ENCODE results near the gene IVD. TPM values are rescaled to one million over a fixed set of nuclear protein-coding genes. Genes with fewer than 3 reads are reported as not detected.
A peak's percentile ranks its signal among the peaks of the same experiment; 100 is the strongest.

IVD gene
- total RNA-seq, 1 donor from 2014 or later, result 12.4 TPM

DNA sequence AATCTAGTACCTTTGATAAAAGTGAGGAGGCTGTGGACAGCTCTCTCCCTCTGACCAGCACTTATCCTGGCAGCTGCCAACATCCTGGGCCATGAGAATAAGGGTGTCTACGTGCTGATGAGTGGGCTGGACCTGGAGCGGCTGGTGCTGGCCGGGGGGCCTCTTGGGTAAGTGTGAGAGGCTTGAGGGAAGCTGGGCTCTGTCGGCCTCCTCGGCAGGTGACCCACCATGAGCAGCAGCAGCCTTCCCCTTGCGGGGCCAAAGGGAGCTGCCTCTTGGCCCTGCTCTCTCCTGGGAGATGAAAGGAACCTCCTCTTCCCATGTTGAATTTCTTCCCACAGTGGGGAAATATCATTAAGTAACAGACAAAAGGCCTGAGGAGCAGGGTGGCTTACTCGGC is 9.2 kb downstream of the IVD start:
- Histone ChIP-seq H3K4me3 (ENCODE audit: low read depth, low read length) (no peak overlapping the region), H3K27me3 (ENCODE audit: control insufficient read depth, insufficient read depth, low read length) (no peaks in the 10 kb centered on the region), H3K36me3 (ENCODE audit: control insufficient read depth, insufficient read depth, low read length) (peaks cover 17% of the 10 kb centered on the region)
- no peak for DNase-seq (ENCODE audit: low read depth)
- no peak for FAIRE-seq
- TF ChIP-seq CTCF (IDR thresholded peaks at IDR 0.05; ENCODE audit: insufficient read depth, low read length, severe bottlenecking), result no peak

DNA sequence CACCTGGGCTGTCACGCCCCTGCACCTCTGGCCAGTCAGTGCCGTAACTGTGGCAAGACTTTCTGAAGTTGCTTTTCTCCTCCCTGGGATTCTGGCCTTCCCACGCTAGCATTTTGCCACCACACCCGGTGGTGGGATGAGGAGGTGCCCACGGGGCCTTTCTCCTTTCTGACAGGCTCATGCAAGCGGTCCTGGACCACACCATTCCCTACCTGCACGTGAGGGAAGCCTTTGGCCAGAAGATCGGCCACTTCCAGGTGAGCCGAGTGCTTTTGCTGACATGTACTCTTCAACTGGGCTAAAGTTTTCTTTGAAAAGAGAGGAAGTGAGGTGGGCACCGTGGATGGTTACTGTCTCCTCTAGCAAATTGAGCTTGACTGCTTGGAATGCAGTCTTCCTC is 9.6 kb downstream of the IVD start:
- FAIRE-seq, result no peak
- H3K4me3 ChIP-seq (ENCODE audit: low read depth, low read length), result no peak overlapping the region
- TF ChIP-seq CTCF (IDR thresholded peaks at IDR 0.05; ENCODE audit: insufficient read depth, low read length, severe bottlenecking), result no peak
- H3K36me3 ChIP-seq (ENCODE audit: control insufficient read depth, insufficient read depth, low read length), result peaks cover 17% of the 10 kb centered on the region
- H3K27me3 ChIP-seq (ENCODE audit: control insufficient read depth, insufficient read depth, low read length), result no peaks in the 10 kb centered on the region
- no peak for DNase-seq (ENCODE audit: low read depth)

GRCh38 chr15:40416056-40416455 is 10.5 kb downstream of the IVD start:
- FAIRE-seq, result no peak
- H3K36me3 ChIP-seq (ENCODE audit: control insufficient read depth, insufficient read depth, low read length), result peaks cover 17% of the 10 kb centered on the region
- H3K27me3 ChIP-seq (ENCODE audit: control insufficient read depth, insufficient read depth, low read length), result no peaks in the 10 kb centered on the region
- no peak for TF ChIP-seq CTCF (IDR thresholded peaks at IDR 0.05; ENCODE audit: insufficient read depth, low read length, severe bottlenecking)
- no peak for DNase-seq (ENCODE audit: low read depth)
- H3K4me3 ChIP-seq (ENCODE audit: low read depth, low read length), result no peak overlapping the region

- H3K4me3 ChIP-seq (ENCODE audit: low read depth, low read length), result no peak overlapping the region
- FAIRE-seq, result no peak
- peaks cover 9% of the 10 kb centered on the region for H3K36me3 ChIP-seq (ENCODE audit: control insufficient read depth, insufficient read depth, low read length)
- DNase-seq (ENCODE audit: low read depth), result no peak
- TF ChIP-seq CTCF (IDR thresholded peaks at IDR 0.05; ENCODE audit: insufficient read depth, low read length, severe bottlenecking), result no peak
- no peaks in the 10 kb centered on the region for H3K27me3 ChIP-seq (ENCODE audit: control insufficient read depth, insufficient read depth, low read length)
Measured at GRCh38 chr15:40418126-40418525, 12.5 kb downstream of the IVD start.

DNA sequence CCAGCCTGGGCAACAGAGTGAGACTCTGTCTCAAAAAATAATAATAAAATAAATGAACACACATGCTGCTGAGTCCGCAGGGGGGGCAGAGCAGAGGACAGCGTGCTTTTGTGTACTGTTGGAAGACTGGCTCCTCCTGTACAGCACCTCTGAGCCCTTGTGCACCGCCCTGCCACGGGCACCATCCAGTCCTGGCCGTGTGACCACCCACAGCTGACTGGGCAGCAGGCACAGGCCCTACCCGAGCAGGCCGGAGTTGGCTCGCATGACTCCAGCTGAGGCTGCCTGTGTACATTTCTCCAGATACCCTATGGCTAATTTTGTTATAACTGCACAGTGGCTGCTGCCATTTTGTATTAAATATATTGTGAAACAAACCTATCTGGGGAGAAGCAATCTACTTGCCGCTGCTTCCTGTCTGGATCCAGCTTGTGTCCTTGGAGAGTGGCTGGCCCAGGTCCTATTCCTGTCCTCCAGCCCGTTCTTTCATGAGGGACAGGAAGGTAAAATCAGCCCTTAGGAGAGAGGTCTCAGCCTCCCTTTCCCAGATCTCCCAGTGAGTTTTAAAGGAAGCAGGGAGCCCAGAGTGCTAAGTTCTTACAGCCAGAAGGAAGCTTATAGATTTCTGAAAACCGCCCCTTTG is 14.6 kb downstream of the IVD start:
- Histone ChIP-seq H3K36me3 (ENCODE audit: control insufficient read depth, insufficient read depth, low read length) (peaks cover 9% of the 10 kb centered on the region), H3K4me3 (ENCODE audit: low read depth, low read length) (no peak overlapping the region), H3K27me3 (ENCODE audit: control insufficient read depth, insufficient read depth, low read length) (no peaks in the 10 kb centered on the region)
- FAIRE-seq (no peak), DNase-seq (ENCODE audit: low read depth) (no peak)
- no peak for TF ChIP-seq CTCF (IDR thresholded peaks at IDR 0.05; ENCODE audit: insufficient read depth, low read length, severe bottlenecking)

DNA sequence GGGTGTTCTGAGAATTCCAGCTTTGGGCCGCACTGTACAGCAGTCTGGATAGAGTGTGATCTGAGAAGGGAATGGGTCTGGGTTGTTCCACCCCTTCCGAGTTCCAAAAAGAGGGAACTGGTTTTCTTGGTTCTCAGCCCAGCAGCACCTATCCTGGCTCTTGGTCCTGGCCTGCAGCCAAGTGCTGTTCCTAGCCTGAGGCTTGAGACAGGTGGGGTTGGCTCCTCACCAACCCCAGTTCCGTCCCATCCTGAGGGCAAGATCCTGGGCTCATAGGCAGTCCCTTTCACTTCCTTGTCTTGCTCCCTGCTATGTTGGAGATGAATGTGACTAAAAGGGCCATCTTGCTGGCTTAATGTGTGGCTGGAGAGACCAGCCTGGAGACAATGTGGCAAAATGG is 15.2 kb downstream of the IVD start:
- H3K4me3 ChIP-seq (ENCODE audit: low read depth, low read length), result no peak overlapping the region
- H3K27me3 ChIP-seq (ENCODE audit: control insufficient read depth, insufficient read depth, low read length), result no peaks in the 10 kb centered on the region
- DNase-seq (ENCODE audit: low read depth), result peak; percentile 56
- peaks cover 5% of the 10 kb centered on the region for H3K36me3 ChIP-seq (ENCODE audit: control insufficient read depth, insufficient read depth, low read length)
- TF ChIP-seq CTCF (IDR thresholded peaks at IDR 0.05; ENCODE audit: insufficient read depth, low read length, severe bottlenecking), result no peak
- FAIRE-seq, result peak; percentile 68

Measured in bronchial epithelial cell (primary cell).